HepG2 (cell line): ENCODE data around the gene C1GALT1. TPM values are rescaled to one million over a fixed set of nuclear protein-coding genes. Genes with fewer than 3 reads are reported as not detected.
"Not testable (repeated sequence)": the region's sequence is repeated elsewhere in the genome, so short reads cannot be mapped to it uniquely, and the experiment has no call there.

Experiments used
- ATAC-seq: fragments of 200-7000 bp; cut with Tn5 transposase; 3 replicates; pipeline ENCODE4 v1.9.1; 2020; ENCODE audit warnings: mild to moderate bottlenecking, moderate library complexity
- BruUV-seq: library from RNA; stranded (reverse); fragments of 400-500 nt; replicated peaks from 2 replicates; lab custom pipeline; 2021; lab: Mats Ljungman, UMichigan
- CTCF ChIA-PET: fragments of 300-600 bp; formaldehyde crosslinking; extraction: SDS; loops from one replicate; lab custom pipeline; 2021; ENCODE audit warnings: low total read pairs, inconsistent platforms, low intra/inter-chr PET ratio; lab: Yijun Ruan, JAX
- POLR2A ChIA-PET: fragments of 350-600 bp; sonication (Branson Sonifier 250); formaldehyde crosslinking; loops from one replicate; lab custom pipeline; 2020; ENCODE audit warnings: antibody characterized with exemption, inconsistent platforms; lab: Yijun Ruan, JAX
- DNase-seq: peaks from one replicate; pipeline ENCODE4 v3.0.0-alpha.2; 2015; ENCODE audit warnings: low spot score
- FAIRE-seq: peaks from 3 replicates; lab custom pipeline; 2011; peaks lifted over from hg19 to GRCh38; lab: Jason Lieb, UNC
- H2AFZ ChIP-seq: one replicate; pipeline ENCODE4 v1.6.1; 2011; ENCODE audit warnings: low read length, inconsistent platforms
- H3K27ac ChIP-seq: fragments of 300-600 bp; 3 replicates; pipeline ENCODE4 v1.8.0; 2011; ENCODE audit warnings: mixed run types, mild to moderate bottlenecking, mixed read lengths, low read length, inconsistent platforms; ENCODE audit not compliant: insufficient read depth; ENCODE audit errors: extremely low read length
- H3K27me3 ChIP-seq, 2 experiments: fragments of 200-600 bp in 1 of 2; 2 replicates in 1 of 2; 3 replicates in 1 of 2; pipeline versions ENCODE4 v1.6.0 to v1.8.0; 2011; ENCODE audit warnings: low read length in 2 of 2, mild to moderate bottlenecking in 2 of 2, moderate library complexity in 2 of 2, inconsistent platforms in 1 of 2; ENCODE audit not compliant: insufficient read depth in 2 of 2, control insufficient read depth in 1 of 2
- H3K36me3 ChIP-seq, 2 experiments: fragments of 200-600 bp in 1 of 2; replicated peaks in 1 of 2; 2 replicates in 1 of 2; 3 replicates in 1 of 2; pipeline versions ENCODE4 v1.5.1 to v1.8.0; 2011; ENCODE audit warnings: low read length in 2 of 2, inconsistent platforms in 1 of 2; ENCODE audit not compliant: insufficient read depth in 2 of 2, control insufficient read depth in 1 of 2
- H3K4me1 ChIP-seq: 2 replicates; pipeline ENCODE4 v1.5.1; 2012; ENCODE audit warnings: low read length, inconsistent platforms; ENCODE audit not compliant: insufficient read depth
- H3K4me2 ChIP-seq: 2 replicates; pipeline ENCODE4 v1.6.0; 2011; ENCODE audit warnings: low read depth, low read length, inconsistent platforms
- H3K4me3 ChIP-seq, 3 experiments: fragments of 200-600 bp in 1 of 3; sonication (generic), shearing (Covaris generic) in 1 of 3; replicated peaks in 1 of 3; 2 replicates each; pipeline ENCODE4 v1.5.1; 2011 to 2016; ENCODE audit warnings: low read length in 3 of 3, inconsistent platforms in 2 of 3, low read depth in 2 of 3, mild to moderate bottlenecking in 2 of 3, control low read depth in 1 of 3, mixed read lengths in 1 of 3; ENCODE audit not compliant: insufficient read depth in 1 of 3
- H3K79me2 ChIP-seq: one replicate; pipeline ENCODE4 v1.6.1; 2011; ENCODE audit warnings: low read length, inconsistent platforms; ENCODE audit not compliant: insufficient read depth
- H3K9ac ChIP-seq: 2 replicates; pipeline ENCODE4 v1.6.0; 2011; ENCODE audit warnings: mild to moderate bottlenecking, low read depth, low read length, inconsistent platforms; ENCODE audit not compliant: insufficient read depth
- H3K9me3 ChIP-seq: 2 replicates; pipeline ENCODE4 v1.5.1; 2012; ENCODE audit warnings: mild to moderate bottlenecking, low read length
- H4K20me1 ChIP-seq: 2 replicates; pipeline ENCODE4 v1.6.0; 2011; ENCODE audit warnings: inconsistent platforms, mild to moderate bottlenecking, low read length, moderate library complexity; ENCODE audit not compliant: insufficient read depth
- FOXA3 ChIP-seq: IDR thresholded peaks from 2 replicates; pipeline ENCODE4 v1.6.1; 2016; ENCODE audit warnings: missing genetic modification reagents, missing compliant biosample characterization
- HMG20B ChIP-seq: conservative IDR thresholded peaks from 2 replicates; pipeline ENCODE4 v1.6.1; 2016; ENCODE audit warnings: missing genetic modification reagents, missing compliant biosample characterization
- RBM22 ChIP-seq: fragments of 200-400 bp; formaldehyde crosslinking; optimal IDR thresholded peaks from 2 replicates; pipeline ENCODE3; 2017; ENCODE audit warnings: mild to moderate bottlenecking, low read length, moderate library complexity
- SNAPC4 ChIP-seq: sonication (generic); formaldehyde crosslinking; IDR thresholded peaks from 2 replicates; pipeline ENCODE4 v1.4.0; 2020; ENCODE audit warnings: mild to moderate bottlenecking, missing genetic modification reagents
- TCF7 ChIP-seq: sonication (generic); IDR thresholded peaks from 2 replicates; pipeline ENCODE4 v1.6.1; 2016; ENCODE audit warnings: antibody characterized with exemption, low read depth
- ZGPAT ChIP-seq: IDR thresholded peaks from 2 replicates; pipeline ENCODE4 v1.6.1; 2016; ENCODE audit warnings: mild to moderate bottlenecking
- ZNF605 ChIP-seq: sonication (generic); formaldehyde crosslinking; IDR thresholded peaks from 2 replicates; pipeline ENCODE4 v1.8.0; 2022; ENCODE audit warnings: mild to moderate bottlenecking, missing genetic modification reagents
- WGBS: methylation state at CpG from one replicate; pipeline ENCODE4 v1.1.6; 2017; ENCODE audit warnings: low lambda C conversion rate; 5-methylcytosine and 5-hydroxymethylcytosine counted together
- in situ Hi-C: cut with HindIII; loops from 2 replicates; pipeline ENCODE4 v1.10.0; 2017; ENCODE audit warnings: low pct_unique_long_range_greater_than_20kb; ENCODE audit not compliant: extremely low pct_ligation_motif_present
- intact Hi-C: fragments of 100-400 bp; cut with micrococcal nuclease; formaldehyde crosslinking; loops from one replicate; pipeline ENCODE4 v1.10.0; 2022; ENCODE audit not compliant: unreplicated experiment
- polyA plus RNA-seq, 8 experiments: library from polyadenylated mRNA; depleted of rRNA in 3 of 8; stranded (reverse) in 7 of 8; unstranded in 1 of 8; fragments of >200 nt; fragmentation: Illumina TruSeq in 4 of 8; extraction: Trizol in 4 of 8; gene quantifications; 2 replicates each; pipeline versions ENCODE4 v1.2.1 to v1.2.3, GENCODE V29; 2011 to 2016; ENCODE audit warnings: low read depth in 4 of 8, missing spikeins in 1 of 8, mixed read lengths in 1 of 8; ENCODE audit not compliant: insufficient read depth in 1 of 8
- total RNA-seq, 5 experiments: library from RNA; depleted of rRNA; stranded (reverse); fragments of >200 nt; fragmentation: Illumina TruSeq; extraction: Trizol; gene quantifications; 2 replicates each; pipeline ENCODE4 v1.2.3, GENCODE V29; 2016; ENCODE audit warnings: low read depth in 1 of 5

The C1GALT1 gene
- total and polyA plus RNA-seq, 2 of the 13 experiments (the other 11 are each of a cell fraction or from before 2014, with no cell fraction given) = 57.1 to 65.9 TPM

DNA sequence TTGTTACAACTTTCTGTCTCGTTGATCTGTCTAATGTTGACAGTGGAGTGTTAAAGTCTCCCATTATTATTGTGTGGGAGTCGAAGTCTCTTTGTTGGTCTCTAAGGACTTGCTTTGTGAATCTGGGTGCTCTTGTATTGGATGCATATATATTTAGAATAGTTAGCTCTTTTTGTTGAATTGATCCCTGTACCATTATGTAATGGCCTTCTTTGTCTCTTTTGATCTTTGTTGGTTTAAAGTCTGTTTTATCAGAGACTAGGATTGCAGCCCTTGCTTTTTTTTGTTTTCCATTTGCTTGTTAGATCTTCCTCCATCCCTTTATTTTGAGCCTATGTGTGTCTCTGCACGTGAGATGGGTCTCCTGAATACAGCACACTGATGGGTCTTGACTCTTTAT, 17.2 kb downstream of the C1GALT1 start (continued):
- 0 out of 2 replicates have a peak, but pooled peaks have one; percentile 19 for TF ChIP-seq FOXA3
- TF ChIP-seq TCF7 = peak; percentile 26; the same call in 1 of the 2 replicates

GRCh38 chr7:7200255-7200654, 17.9 kb downstream of the C1GALT1 start:
- intact Hi-C loops, H3K27ac ChIP-seq, DNase-seq, H3K36me3 ChIP-seq, H3K9ac ChIP-seq, BruUV-seq, ATAC-seq, CTCF ChIA-PET, H3K4me2 ChIP-seq, H2AFZ ChIP-seq, FAIRE-seq, H3K4me3 ChIP-seq, in situ Hi-C loops, POLR2A ChIA-PET, H3K27me3 ChIP-seq, H3K9me3 ChIP-seq: not testable (repeated sequence)
- whole genome bisulfite sequencing = 99% methylated on average over 3 of the region's 3 CpGs
- H4K20me1 ChIP-seq = peaks cover 45% of the 10 kb centered on the region
- peaks cover 78% of the 10 kb centered on the region for H3K79me2 ChIP-seq
- peaks cover 66% of the 10 kb centered on the region for H3K4me1 ChIP-seq

DNA sequence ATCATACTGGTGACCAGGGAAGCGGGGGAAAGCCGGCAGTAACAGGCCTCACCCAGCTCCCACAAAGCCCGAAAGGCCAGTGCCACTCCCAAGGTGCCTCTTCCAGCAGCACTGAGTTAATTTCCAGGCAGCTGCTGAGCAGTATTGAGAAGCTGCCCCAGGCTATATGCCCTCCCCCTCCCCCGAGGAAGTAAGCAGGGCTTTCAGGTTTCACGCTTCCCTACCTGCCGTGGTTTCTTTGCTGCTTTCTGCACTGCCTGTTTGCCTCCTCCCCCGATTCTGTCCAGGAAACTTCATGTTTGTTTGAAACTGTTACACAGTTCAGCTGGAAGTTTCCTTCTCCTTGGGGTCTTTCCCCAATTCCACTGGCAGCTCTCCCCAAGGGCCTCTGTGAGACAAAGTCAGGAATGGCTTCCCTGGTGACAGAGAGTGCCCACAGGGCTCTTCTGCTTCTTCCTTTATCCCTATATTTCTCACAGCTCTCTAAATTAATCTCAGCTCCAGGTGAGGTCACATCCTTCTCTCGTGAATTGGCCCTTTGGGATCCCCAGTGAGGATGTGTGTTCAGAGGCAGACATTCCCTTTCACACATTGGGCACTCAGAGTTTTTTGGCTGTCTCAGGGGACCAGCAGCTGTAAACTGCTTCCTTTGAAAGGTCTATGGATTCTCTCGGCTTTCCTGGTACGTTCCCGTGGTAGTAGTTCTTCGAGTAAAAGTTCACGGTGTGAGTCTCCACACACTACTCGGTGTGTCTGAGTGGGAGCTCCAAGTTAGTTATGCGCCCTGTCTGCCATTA, 19.4 kb downstream of the C1GALT1 start:
- ATAC-seq = no peak
- ChIA-PET POLR2A (no interaction called here), CTCF (no interaction called here)
- intact Hi-C loops (no loop called here), in situ Hi-C loops (no loop called here)
- H3K4me3 ChIP-seq = no peak overlapping the region
- 90% methylated on average over 12 of the region's 15 CpGs for WGBS
- FAIRE-seq = no peak
- peak overlapping the region; percentile 14; the same call in 1 of the 2 replicates for H3K4me2 ChIP-seq
- H4K20me1 ChIP-seq = peaks cover 51% of the 10 kb centered on the region
- H3K9me3 ChIP-seq = 0 out of 2 replicates have a peak, but pooled peaks cover 4% of the 10 kb centered on the region
- H3K79me2 ChIP-seq = peaks cover 79% of the 10 kb centered on the region
- H3K4me1 ChIP-seq = peaks cover 62% of the 10 kb centered on the region
- DNase-seq = no peak
- BruUV-seq = no TSS peak
- H3K36me3 ChIP-seq = 0 out of 5 replicates have a peak, but pooled peaks cover 0 to 3% of the 10 kb centered on the region in 2 experiments
- H3K9ac ChIP-seq = no peak overlapping the region
- no peak overlapping the region for H2AFZ ChIP-seq
- H3K27ac ChIP-seq = no peak overlapping the region
- H3K27me3 ChIP-seq = no peaks in the 10 kb centered on the region
- TF ChIP-seq ZGPAT (CRISPR knock-in tag) (no peak), SNAPC4 (CRISPR knock-in tag) (no peak), HMG20B (CRISPR knock-in tag) (no peak), RBM22 (peak; percentile 78), ZNF605 (CRISPR knock-in tag) (no peak)
